Transverse colon (tissue), 4 donors: ENCODE results near the gene SMAD6. TPM values are rescaled to one million over a fixed set of nuclear protein-coding genes. Genes with fewer than 3 reads are reported as not detected.

Experiments
- DNase-seq: peaks from one replicate; pipeline ENCODE4 v3.0.0-alpha.2; 2019
- H3K27ac ChIP-seq, 4 donors: fragments of 200-600 bp; sonication (generic); 2 replicates each; pipeline ENCODE4 v1.5.1; 2016 to 2018; ENCODE audit warnings: inconsistent platforms in 4 of 4
- H3K27me3 ChIP-seq: fragments of 200-600 bp; sonication (generic); 2 replicates; pipeline ENCODE4 v1.5.1; 2017; ENCODE audit warnings: inconsistent platforms
- H3K36me3 ChIP-seq, 4 donors: fragments of 200-600 bp; sonication (generic); 2 replicates each; pipeline ENCODE4 v1.5.1; 2017 to 2019; ENCODE audit warnings: inconsistent platforms in 4 of 4
- H3K4me1 ChIP-seq, 4 donors: fragments of 200-600 bp; sonication (generic); 2 replicates each; pipeline ENCODE4 v1.5.1; 2017 to 2020; ENCODE audit warnings: inconsistent platforms in 4 of 4
- H3K4me3 ChIP-seq, 4 donors: fragments of 200-600 bp; sonication (generic); 1 replicate in 1 of 4; 2 replicates in 3 of 4; pipeline versions ENCODE4 v1.5.1 to v1.6.1; 2017 to 2019; ENCODE audit warnings: inconsistent platforms in 4 of 4
- H3K9me3 ChIP-seq, 2 donors: fragments of 200-600 bp; sonication (generic); 2 replicates each; pipeline ENCODE4 v1.5.1; 2017 to 2019; ENCODE audit warnings: inconsistent platforms in 2 of 2
- EP300 ChIP-seq: sonication (generic); formaldehyde crosslinking; IDR thresholded peaks from one replicate; pipeline ENCODE4 v1.6.1; 2017; ENCODE audit warnings: antibody characterized with exemption, low read depth
- POLR2A ChIP-seq: fragments of 450-650 bp; IDR thresholded peaks from one replicate; pipeline ENCODE4 v1.6.1; 2016; ENCODE audit warnings: antibody characterized with exemption, mild to moderate bottlenecking, moderate library complexity
- POLR2AphosphoS5 ChIP-seq, 3 donors: sonication (generic); formaldehyde crosslinking; IDR thresholded peaks; one replicate each; pipeline ENCODE4 v1.6.1; 2016; ENCODE audit warnings: antibody characterized with exemption in 3 of 3
- WGBS, 2 donors: methylation state at CpG; one replicate each; pipeline ENCODE4 v1.1.5; 2018; ENCODE audit warnings: low coverage in 1 of 2; 5-methylcytosine and 5-hydroxymethylcytosine counted together
- in situ Hi-C, 4 donors: fragments of 200-750 bp; cut with MboI; loops; one replicate each; pipeline versions ENCODE4 v1.15.0 to v1.15.1; 2017; ENCODE audit warnings: low sequenced_read_pairs in 3 of 4, low pct_ligation_motif_present in 1 of 4, low pct_unique_long_range_greater_than_20kb in 1 of 4
- intact Hi-C: fragments of 100-400 bp; cut with DNase I; formaldehyde crosslinking; loops from one replicate; pipeline ENCODE4 v1.15.1; 2023; ENCODE audit warnings: low total_unique reads
- total RNA-seq, 4 donors: library from RNA; depleted of rRNA; stranded (reverse); fragments of >200 nt; gene quantifications; one replicate each; pipeline ENCODE4 v1.1.0, GENCODE V29; 2016
- TF ChIP-seq, protein P1 (sequence below), 5 experiments: fragments of 200-600 bp in 3 of 5; fragments of 450-650 bp in 2 of 5; sonication (generic) in 3 of 5; IDR thresholded peaks; 1 replicate in 2 of 5; 2 replicates in 3 of 5; pipeline ENCODE4 v1.5.1; 2016 to 2017; ENCODE audit warnings: antibody characterized with exemption in 5 of 5, inconsistent platforms in 3 of 5, mild to moderate bottlenecking in 2 of 5, moderate library complexity in 1 of 5

The SMAD6 gene
- total RNA-seq, 4 donors from 2014 or later = 6.7 to 214 (median 9.3) TPM

DNA sequence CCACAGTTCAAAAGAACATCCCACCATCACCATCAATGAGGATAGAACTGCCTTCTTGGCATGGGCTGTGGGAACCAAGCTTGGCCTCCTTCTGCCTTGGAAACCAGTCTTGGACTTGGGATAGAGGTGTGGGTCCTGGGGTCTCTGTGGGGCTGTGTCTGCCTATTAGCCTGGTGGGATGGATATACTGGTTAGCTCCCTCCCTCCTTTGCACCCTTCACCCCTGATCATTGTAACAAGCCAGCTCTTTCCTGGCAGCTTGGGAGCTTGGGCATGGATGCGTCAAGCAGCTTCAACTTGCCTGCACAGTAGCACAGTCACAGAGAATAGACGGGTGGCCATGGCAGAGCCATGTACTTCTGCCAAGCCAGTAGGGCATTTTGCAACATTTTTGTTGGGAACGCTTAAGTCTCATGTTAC lies 65.2 kb downstream of the SMAD6 start:
- in situ Hi-C loops (loop anchor here in 2 of 4 donors (10.0 to 25.0 kb wide), 2 partner anchors 155 to 162 kb away; no protein-coding TSS in a partner anchor), intact Hi-C loops (no loop called here)
- Histone ChIP-seq H3K9me3 (no peaks in the 10 kb centered on the region), H3K36me3 (no peaks in the 10 kb centered on the region), H3K27ac (no peak overlapping the region), H3K4me1 (peaks cover 44 to 67% (median 54%) of the 10 kb centered on the region in 4 donors), H3K27me3 (no peaks in the 10 kb centered on the region), H3K4me3 (no peak overlapping the region)
- DNase-seq = no peak
- 98% methylated on average over 3 of the region's 3 CpGs; no CpG with 5 or more reads in 1 of the 2 donors for WGBS, 2 donors
- TF ChIP-seq POLR2A (no peak), EP300 (no peak), POLR2AphosphoS5 (IDR thresholded peaks at IDR 0.05) (no peak)
- TF ChIP-seq, protein P1, sequence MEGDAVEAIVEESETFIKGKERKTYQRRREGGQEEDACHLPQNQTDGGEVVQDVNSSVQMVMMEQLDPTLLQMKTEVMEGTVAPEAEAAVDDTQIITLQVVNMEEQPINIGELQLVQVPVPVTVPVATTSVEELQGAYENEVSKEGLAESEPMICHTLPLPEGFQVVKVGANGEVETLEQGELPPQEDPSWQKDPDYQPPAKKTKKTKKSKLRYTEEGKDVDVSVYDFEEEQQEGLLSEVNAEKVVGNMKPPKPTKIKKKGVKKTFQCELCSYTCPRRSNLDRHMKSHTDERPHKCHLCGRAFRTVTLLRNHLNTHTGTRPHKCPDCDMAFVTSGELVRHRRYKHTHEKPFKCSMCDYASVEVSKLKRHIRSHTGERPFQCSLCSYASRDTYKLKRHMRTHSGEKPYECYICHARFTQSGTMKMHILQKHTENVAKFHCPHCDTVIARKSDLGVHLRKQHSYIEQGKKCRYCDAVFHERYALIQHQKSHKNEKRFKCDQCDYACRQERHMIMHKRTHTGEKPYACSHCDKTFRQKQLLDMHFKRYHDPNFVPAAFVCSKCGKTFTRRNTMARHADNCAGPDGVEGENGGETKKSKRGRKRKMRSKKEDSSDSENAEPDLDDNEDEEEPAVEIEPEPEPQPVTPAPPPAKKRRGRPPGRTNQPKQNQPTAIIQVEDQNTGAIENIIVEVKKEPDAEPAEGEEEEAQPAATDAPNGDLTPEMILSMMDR (IDR thresholded peaks at IDR 0.05) = no peak

DNA sequence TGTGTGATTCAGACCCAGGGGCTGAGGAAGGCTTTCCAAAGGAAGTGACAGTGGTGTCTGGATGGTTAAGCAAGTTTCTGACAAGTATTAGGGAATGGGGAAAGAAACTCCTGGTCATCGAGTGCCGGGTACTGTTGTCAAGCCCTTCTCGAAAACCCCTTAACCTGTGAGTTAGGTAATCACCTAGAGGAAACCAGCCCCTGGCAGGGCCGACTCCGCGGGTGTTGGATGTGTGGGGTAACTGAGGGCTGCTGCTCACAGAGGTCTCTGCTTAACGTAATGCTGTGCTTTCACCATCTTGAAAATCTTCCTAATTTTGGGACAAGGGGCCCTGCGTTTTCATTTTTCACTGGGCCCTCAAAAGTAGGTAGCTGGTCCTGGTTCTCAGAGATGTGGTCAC lies 67.0 kb downstream of the SMAD6 start:
- Histone ChIP-seq H3K4me3 (no peak overlapping the region), H3K27ac (no peak overlapping the region), H3K27me3 (no peaks in the 10 kb centered on the region), H3K9me3 (no peaks in the 10 kb centered on the region), H3K4me1 (peaks cover 46 to 68% (median 54%) of the 10 kb centered on the region in 4 donors), H3K36me3 (no peaks in the 10 kb centered on the region)
- in situ Hi-C loops = loop anchor here in 2 of 4 donors (10.0 to 25.0 kb wide), 2 partner anchors 157 to 164 kb away; no protein-coding TSS in a partner anchor
- 92 to 94% methylated on average over 2 to 8 of the region's 8 CpGs for WGBS, 2 donors
- TF ChIP-seq POLR2A (no peak), EP300 (no peak), POLR2AphosphoS5 (IDR thresholded peaks at IDR 0.05) (no peak)
- TF ChIP-seq, protein P1 (IDR thresholded peaks at IDR 0.05) = no peak
- no peak for DNase-seq
- intact Hi-C loops = no loop called here

DNA sequence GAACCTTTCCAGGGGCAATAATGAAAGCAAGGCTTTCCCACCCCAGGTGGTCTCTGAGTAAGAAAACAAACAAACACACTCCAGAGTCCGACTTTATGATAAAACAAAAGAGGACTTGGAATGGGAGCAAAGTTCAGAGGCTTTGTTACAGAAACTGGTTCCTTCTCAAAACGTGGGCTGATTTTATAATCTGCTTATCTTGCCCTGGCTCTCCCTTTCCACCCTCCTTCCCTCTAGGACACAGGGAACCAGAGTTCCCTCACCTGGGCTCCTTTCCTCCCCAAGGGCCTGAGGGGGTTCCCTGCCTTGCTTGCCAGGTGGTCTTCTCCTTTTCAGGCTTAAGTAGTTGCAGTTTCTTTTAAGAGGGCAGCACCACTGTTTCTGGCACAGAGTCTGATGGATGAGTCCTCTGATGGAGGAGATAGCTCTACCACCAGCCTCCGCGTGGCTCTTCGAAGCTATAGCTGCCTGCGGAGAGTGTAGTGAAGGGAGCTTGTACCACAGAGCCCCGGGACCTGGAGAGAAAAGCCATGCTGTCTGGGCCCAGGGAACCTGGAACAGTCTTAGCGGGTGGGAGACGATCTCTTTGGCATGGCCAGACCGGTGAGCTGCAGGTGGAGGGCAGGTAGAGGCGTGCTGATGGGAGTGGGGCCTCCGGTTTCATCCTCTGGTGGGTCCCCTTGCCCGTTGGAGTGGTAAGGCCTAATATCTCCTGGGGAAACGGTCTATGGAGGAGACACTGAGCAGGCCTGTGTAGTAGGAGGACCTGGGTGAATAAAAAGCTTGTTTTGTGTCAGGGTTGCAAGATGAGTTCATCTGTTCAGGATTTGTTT lies 68.7 kb downstream of the SMAD6 start:
- Histone ChIP-seq H3K9me3 (no peaks in the 10 kb centered on the region), H3K4me1 (peaks cover 43 to 67% (median 59%) of the 10 kb centered on the region in 4 donors), H3K27ac (peak overlapping the region; percentile 77 to 78 (median 78)), H3K36me3 (no peaks in the 10 kb centered on the region), H3K4me3 (no peak overlapping the region), H3K27me3 (no peaks in the 10 kb centered on the region)
- intact Hi-C loops (loop anchor here (5.0 to 10.0 kb wide), 3 partner anchors 53 to 156 kb away; partner anchors contain the start of gene SMAD6), in situ Hi-C loops (loop anchor here in 2 of 4 donors (10.0 to 25.0 kb wide), 2 partner anchors 156 to 158 kb away; no protein-coding TSS in a partner anchor)
- peak; percentile 36 for DNase-seq
- WGBS, 2 donors = 54% methylated on average over 14 of the region's 14 CpGs; no CpG with 5 or more reads in 1 of the 2 donors
- TF ChIP-seq POLR2AphosphoS5 (IDR thresholded peaks at IDR 0.05) (peak in 1 of 3 donors; percentile 25), POLR2A (no peak)

DNA sequence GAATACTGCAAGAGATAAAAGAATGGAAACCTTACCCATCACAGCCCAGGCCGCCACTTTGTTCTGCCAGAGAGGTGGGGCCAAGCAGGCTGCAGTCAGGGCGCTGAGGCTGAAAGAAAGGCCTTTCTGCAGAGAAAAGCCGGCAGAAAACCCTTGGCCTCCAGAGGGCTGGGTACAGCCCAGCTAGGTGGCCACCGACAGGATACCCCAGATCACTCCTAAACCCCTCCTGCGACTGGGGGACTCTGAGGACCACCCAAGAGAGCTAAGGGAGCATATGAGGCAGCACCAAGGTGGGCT lies 69.3 kb downstream of the SMAD6 start:
- H3K4me1 ChIP-seq = peaks cover 39 to 63% (median 54%) of the 10 kb centered on the region in 4 donors
- DNase-seq = no peak
- no peak overlapping the region for H3K4me3 ChIP-seq
- H3K9me3 ChIP-seq = no peaks in the 10 kb centered on the region
- in situ Hi-C loops (loop anchor here in 2 of 4 donors (10.0 to 25.0 kb wide), 2 partner anchors 156 to 159 kb away; no protein-coding TSS in a partner anchor), intact Hi-C loops (loop anchor here (5.0 to 10.0 kb wide), 3 partner anchors 54 to 156 kb away; partner anchors contain the start of gene SMAD6)
- peak overlapping the region; percentile 77 to 78 (median 78) for H3K27ac ChIP-seq
- no peaks in the 10 kb centered on the region for H3K36me3 ChIP-seq
- H3K27me3 ChIP-seq = no peaks in the 10 kb centered on the region
- TF ChIP-seq EP300 = no peak
- 40% methylated on average over 5 of the region's 5 CpGs; no CpG with 5 or more reads in 1 of the 2 donors for WGBS, 2 donors

DNA sequence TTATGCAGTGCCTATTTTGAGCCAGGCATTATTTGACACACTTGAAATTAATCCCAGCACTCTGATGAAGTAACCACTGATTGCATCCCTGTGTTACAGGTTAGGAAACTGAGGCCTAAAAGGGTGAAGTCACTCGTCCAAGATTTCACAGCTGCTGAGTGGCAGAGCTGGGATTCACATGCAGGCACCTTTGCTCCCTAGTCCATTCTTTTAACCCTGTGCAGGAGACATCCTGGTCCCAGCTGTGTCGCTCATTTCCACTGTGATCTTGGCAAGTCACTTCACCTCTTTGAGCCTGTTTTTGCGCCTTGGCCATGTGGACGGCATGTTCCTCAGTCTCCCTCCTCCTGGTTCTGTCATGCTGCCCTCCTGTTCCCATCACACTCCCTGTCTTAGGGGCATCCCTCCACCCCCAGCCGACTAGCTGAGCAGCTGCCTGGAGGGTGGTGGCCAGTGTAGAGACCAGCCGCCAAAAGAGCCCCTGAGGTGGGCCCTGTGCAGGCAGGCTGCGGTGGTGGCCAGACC lies 70.6 kb downstream of the SMAD6 start:
- 38% methylated on average over 7 of the region's 7 CpGs; no CpG with 5 or more reads in 1 of the 2 donors for WGBS, 2 donors
- no peaks in the 10 kb centered on the region for H3K36me3 ChIP-seq
- peak overlapping the region; percentile 77 to 82 (median 78) for H3K27ac ChIP-seq
- no peaks in the 10 kb centered on the region for H3K27me3 ChIP-seq
- in situ Hi-C loops = loop anchor here in 2 of 4 donors (10.0 to 25.0 kb wide), 2 partner anchors 158 to 160 kb away; no protein-coding TSS in a partner anchor
- DNase-seq = no peak
- peaks cover 33 to 57% (median 46%) of the 10 kb centered on the region in 4 donors for H3K4me1 ChIP-seq
- TF ChIP-seq POLR2AphosphoS5 (IDR thresholded peaks at IDR 0.05) = no peak
- no peaks in the 10 kb centered on the region for H3K9me3 ChIP-seq
- H3K4me3 ChIP-seq = no peak overlapping the region
- intact Hi-C loops = loop anchor here (5.0 to 10.0 kb wide), 3 partner anchors 55 to 158 kb away; partner anchors contain the start of gene SMAD6
